ENCODE results near the gene HAVCR2.

Gene HAVCR2

GRCh38 chr5:157108976-157109375, at the start of gene HAVCR2:
Gene HAVCR2, minus strand, starts transcription at chr5:157109044. Its CDS starts 61 bp downstream, at chr5:157108983.
- DNase-seq, result no peak

DNA sequence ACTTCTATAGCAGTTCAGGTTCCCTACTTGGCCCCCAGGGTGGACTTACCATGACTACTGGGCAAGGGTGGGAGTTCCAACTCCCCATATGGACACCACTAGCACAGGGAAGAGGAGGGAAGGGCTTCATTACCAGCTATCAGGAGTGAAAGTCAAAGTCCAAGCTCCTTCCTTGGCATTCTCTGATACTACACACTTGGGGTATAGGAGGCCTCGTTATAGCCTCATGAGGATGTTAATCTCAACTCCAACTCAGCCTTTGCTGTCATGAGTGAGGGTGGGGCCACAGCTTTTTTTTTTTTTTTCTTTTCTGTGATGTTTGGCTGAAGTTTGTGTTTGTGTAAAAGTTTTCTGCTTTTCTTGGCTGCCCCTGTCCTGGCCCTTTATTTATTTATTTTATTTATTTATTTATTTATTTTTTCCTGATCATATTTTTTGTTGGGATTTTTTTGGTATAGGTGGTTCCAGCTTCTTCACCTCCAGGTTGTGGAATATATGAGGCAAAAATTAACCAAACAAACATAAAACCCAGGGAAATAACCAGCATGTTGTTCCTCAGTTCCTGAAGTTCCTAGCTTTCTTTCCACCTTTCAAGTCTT, 48.5 kb upstream of the HAVCR2 start:
- DNase-seq, result no peak

GRCh38 chr5:157155297-157155696, 46.5 kb upstream of the HAVCR2 start:
- no peak for DNase-seq

DNA sequence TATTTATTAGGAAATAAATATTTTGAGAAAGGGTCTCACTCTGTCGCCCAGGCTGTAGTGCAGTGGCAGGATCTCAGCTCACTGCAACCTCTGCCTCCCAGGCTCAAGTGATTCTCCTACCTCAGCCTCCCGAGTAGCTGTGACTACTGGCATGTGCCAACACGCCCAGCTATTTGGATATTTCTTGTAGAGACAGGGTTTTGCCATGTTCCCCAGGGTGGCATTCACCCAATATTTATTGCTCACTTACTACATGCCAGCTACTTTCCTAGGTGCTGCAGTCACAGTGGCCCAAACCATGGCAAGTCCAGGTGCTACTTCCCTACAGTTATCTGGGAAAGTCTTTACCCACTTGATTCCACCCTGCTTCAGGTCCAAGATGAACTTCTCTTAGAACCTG, 42.2 kb upstream of the HAVCR2 start:
- DNase-seq, result no peak

- peak; percentile 58 for DNase-seq
These were observed 40.1 kb upstream of the HAVCR2 start for GRCh38 chr5:157148734-157149615.

- peak; percentile 51 for DNase-seq
These were observed 34.5 kb upstream of the HAVCR2 start for GRCh38 chr5:157143127-157143971.

GRCh38 chr5:157142317-157143126, 33.7 kb upstream of the HAVCR2 start, which contains the start of gene MED7:
Gene MED7, minus strand, starts transcription at chr5:157142865. Its CDS starts 3,434 bp downstream, at chr5:157139431.
- peak; percentile 98 for DNase-seq

GRCh38 chr5:157137691-157138090, 28.8 kb upstream of the HAVCR2 start:
- no peak for DNase-seq

DNA sequence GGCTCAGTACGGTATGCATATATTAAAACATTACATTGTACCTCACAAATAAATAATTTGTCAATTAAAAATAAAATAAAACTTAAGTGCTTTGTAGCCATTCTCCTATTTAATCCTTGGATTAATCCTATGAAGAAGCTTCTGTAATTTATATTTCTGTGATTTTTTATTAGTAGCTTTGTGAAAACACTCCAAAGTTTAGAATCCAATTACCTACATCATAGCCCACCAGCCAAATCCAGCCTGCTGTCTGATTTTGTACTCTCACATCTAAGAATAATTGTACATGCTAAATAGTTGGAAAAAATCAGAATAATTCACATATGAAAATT, 23.4 kb upstream of the HAVCR2 start:
- no peak for DNase-seq

DNA sequence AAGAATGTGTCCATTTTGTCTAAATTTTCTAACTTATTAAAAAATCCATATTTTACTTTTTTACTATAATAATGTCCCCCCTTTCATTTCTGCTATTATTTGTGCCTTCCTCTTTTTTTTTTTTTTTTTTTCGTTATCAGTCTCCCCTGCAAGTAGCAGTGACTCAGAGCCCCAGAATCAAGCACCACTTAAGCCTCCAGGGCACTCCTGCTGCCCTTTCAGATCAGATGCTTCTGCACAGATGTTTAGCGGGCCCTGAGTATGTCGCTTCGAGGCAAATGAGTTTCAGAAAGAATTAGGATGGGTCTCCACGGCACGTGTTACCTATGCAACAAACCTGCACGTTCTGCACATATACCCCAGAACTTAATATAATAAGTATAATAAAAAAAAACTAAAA, 22.1 kb upstream of the HAVCR2 start:
- DNase-seq, result no peak

DNA sequence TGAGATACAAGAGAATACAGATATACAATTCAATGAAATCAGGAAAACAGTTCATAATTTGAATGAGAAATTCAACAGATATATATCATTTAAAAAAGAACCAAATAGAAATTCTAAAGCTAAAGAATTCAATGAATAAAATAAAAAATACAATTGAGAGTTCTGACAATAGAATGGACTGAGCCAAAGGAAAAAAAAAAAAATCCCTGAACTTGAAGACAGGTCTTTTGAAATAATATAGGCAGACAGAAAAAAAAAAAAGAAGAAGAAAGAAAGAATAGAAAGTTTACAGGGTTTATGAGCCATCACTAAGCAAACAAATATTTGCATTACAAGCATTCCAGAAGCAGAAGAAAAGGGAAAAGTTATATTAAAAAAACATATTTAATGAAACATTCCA, 12.9 kb upstream of the HAVCR2 start:
- DNase-seq, result no peak

- no peak for DNase-seq
These were observed 11.3 kb upstream of the HAVCR2 start for GRCh38 chr5:157120102-157120501.

DNA sequence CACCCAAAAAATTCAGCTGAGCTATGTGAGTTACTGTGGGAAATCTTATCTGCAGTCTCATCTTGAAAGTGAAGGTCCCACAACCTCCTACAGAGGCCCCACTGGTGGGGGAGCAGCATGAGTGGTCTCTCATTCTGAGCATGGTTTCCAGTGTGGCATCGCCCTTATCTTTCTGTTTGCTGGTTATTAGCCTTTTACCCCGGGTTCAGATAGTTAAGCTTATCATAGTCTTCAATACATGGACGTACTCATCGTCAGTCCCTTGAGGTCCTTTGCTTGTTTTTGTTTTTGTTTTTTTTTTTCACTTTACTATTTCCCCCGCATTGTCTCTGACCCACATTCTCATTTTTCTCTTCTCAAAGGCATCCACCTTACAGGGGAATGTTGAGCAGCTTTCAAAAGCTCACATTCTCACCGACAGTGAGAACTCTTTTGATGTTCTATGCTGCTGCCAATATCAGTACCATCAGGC, 7.7 kb upstream of the HAVCR2 start:
- DNase-seq, result no peak

GRCh38 chr5:157115502-157115901, 6.7 kb upstream of the HAVCR2 start:
- DNase-seq, result no peak

GRCh38 chr5:157115012-157115411, 6.2 kb upstream of the HAVCR2 start:
- no peak for DNase-seq

DNA sequence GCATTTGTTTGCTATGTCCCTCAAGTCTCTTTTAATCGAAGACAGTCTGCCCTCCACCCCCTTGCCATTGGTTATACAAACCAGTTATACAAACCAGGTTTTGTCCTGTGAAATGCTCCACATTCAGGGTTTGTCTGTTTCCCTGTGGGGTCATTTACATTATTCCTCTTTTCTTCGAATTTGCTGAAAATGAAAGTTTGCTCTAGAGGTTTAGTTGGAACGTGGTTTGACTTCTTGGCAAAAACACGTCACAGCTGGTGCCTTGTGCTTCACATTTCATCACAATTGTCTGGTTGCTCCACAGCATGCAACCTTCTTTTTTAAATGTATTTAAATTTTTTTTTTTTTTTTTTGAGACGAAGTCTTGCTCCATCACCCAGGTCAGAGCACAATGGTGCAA, 4.2 kb upstream of the HAVCR2 start:
- no peak for DNase-seq

GRCh38 chr5:157109744-157110143, 900 bp upstream of the HAVCR2 start:
- DNase-seq, result no peak

GRCh38 chr5:157107508-157107907, 1.3 kb downstream of the HAVCR2 start:
- no peak for DNase-seq

GRCh38 chr5:157106630-157107461, 2.0 kb downstream of the HAVCR2 start:
- no peak for DNase-seq

GRCh38 chr5:157100140-157100679, 8.6 kb downstream of the HAVCR2 start:
- no peak for DNase-seq

- no peak for DNase-seq
These were observed 20.4 kb downstream of the HAVCR2 start for GRCh38 chr5:157088342-157088990.

Measured in COR-L47 (cell line).